Type B pancreatic cell (in vitro differentiated cells): ENCODE measurements around the gene SPX. TPM values are rescaled to one million over a fixed set of nuclear protein-coding genes. Genes with fewer than 3 reads are reported as not detected.

ENCODE experiments used
- DNase-seq: peaks from one replicate; pipeline ENCODE4 v3.0.0; 2021; ENCODE audit warnings: mixed read lengths; ENCODE audit not compliant: unreplicated experiment; ENCODE audit errors: extremely low spot score
- H3K27ac Mint-ChIP-seq: 2 replicates; pipeline ENCODE4 v1.8.0; 2021; ENCODE audit warnings: mild to moderate bottlenecking, mixed read lengths
- H3K27me3 Mint-ChIP-seq: 2 replicates; pipeline ENCODE4 v1.8.0; 2021; ENCODE audit warnings: mixed read lengths
- H3K36me3 Mint-ChIP-seq: 2 replicates; pipeline ENCODE4 v1.8.0; 2021; ENCODE audit warnings: mixed read lengths
- H3K4me1 Mint-ChIP-seq: one replicate; pipeline ENCODE4 v1.8.0; 2021; ENCODE audit warnings: mixed read lengths; ENCODE audit not compliant: unreplicated experiment
- H3K4me3 Mint-ChIP-seq: 2 replicates; pipeline ENCODE4 v1.8.0; 2021; ENCODE audit warnings: mild to moderate bottlenecking, mixed read lengths
- H3K9me3 Mint-ChIP-seq: 2 replicates; pipeline ENCODE4 v1.8.0; 2021; ENCODE audit warnings: mixed read lengths
- CTCF ChIP-seq: fragments of 200-600 bp; sonication (generic); conservative IDR thresholded peaks from 2 replicates; pipeline ENCODE4 v1.5.0; 2021; ENCODE audit warnings: antibody characterized with exemption, mild to moderate bottlenecking
- total RNA-seq: library from RNA; stranded (reverse); gene quantifications from 2 replicates; pipeline ENCODE4 v1.2.1, GENCODE V29; 2021; ENCODE audit warnings: low replicate concordance

The SPX gene
- total RNA-seq, 1 donor from 2014 or later: 0.87 TPM

GRCh38 chr12:21499765-21500164 lies 26.3 kb upstream of the SPX start:
- peak overlapping the region; percentile 37 for H3K4me3 Mint-ChIP-seq

GRCh38 chr12:21500786-21501257 lies 25.3 kb upstream of the SPX start:
- H3K36me3 Mint-ChIP-seq: peaks cover 4% of the 10 kb centered on the region
- H3K27ac Mint-ChIP-seq: no peak overlapping the region
- no peaks in the 10 kb centered on the region for H3K27me3 Mint-ChIP-seq
- H3K9me3 Mint-ChIP-seq: no peaks in the 10 kb centered on the region
- no peak for DNase-seq
- peaks cover 8% of the 10 kb centered on the region for H3K4me1 Mint-ChIP-seq
- H3K4me3 Mint-ChIP-seq: no peak overlapping the region
- TF ChIP-seq CTCF: no peak

More at GRCh38 chr12:21499765-21500164, 26.3 kb upstream of the SPX start:
- H3K27me3 Mint-ChIP-seq: no peaks in the 10 kb centered on the region
- no peak for TF ChIP-seq CTCF
- H3K9me3 Mint-ChIP-seq: no peaks in the 10 kb centered on the region
- peaks cover 4% of the 10 kb centered on the region for H3K36me3 Mint-ChIP-seq
- no peak overlapping the region for H3K27ac Mint-ChIP-seq
- no peak for DNase-seq
- H3K4me1 Mint-ChIP-seq: peaks cover 8% of the 10 kb centered on the region

- TF ChIP-seq CTCF: no peak
- peaks cover 8% of the 10 kb centered on the region for H3K4me1 Mint-ChIP-seq
- DNase-seq: peak; percentile 88
- H3K27me3 Mint-ChIP-seq: no peaks in the 10 kb centered on the region
- H3K4me3 Mint-ChIP-seq: no peak within 1 kb of the TSS
- peaks cover 4% of the 10 kb centered on the region for H3K36me3 Mint-ChIP-seq
- no peaks in the 10 kb centered on the region for H3K9me3 Mint-ChIP-seq
- no peak within 1 kb of the TSS for H3K27ac Mint-ChIP-seq
Observed at GRCh38 chr12:21501258-21502163, 24.6 kb upstream of the SPX start, which contains the start of the genes GOLT1B and RECQL. Gene GOLT1B (plus strand): TSS chr12:21501789. CDS start chr12:21501924, 135 bp downstream. Gene RECQL (minus strand): TSS chr12:21501635. CDS start chr12:21499570, 2,065 bp downstream.

GRCh38 chr12:21502164-21502496 lies 24.0 kb upstream of the SPX start:
- Mint-ChIP-seq H3K4me3 (no peak overlapping the region), H3K4me1 (peaks cover 8% of the 10 kb centered on the region), H3K27ac (no peak overlapping the region), H3K27me3 (no peaks in the 10 kb centered on the region), H3K36me3 (peaks cover 4% of the 10 kb centered on the region), H3K9me3 (no peaks in the 10 kb centered on the region)
- no peak for TF ChIP-seq CTCF
- DNase-seq: no peak

- H3K27me3 Mint-ChIP-seq: no peaks in the 10 kb centered on the region
- no peak for DNase-seq
- H3K4me1 Mint-ChIP-seq: peaks cover 8% of the 10 kb centered on the region
- H3K9me3 Mint-ChIP-seq: no peaks in the 10 kb centered on the region
- TF ChIP-seq CTCF: no peak
- H3K4me3 Mint-ChIP-seq: no peak overlapping the region
- H3K36me3 Mint-ChIP-seq: peaks cover 4% of the 10 kb centered on the region
- H3K27ac Mint-ChIP-seq: no peak overlapping the region
Observed at GRCh38 chr12:21502872-21503271, 23.2 kb upstream of the SPX start.
